Measurements from ENCODE around the gene TNNC1.

Gene TNNC1

DNA sequence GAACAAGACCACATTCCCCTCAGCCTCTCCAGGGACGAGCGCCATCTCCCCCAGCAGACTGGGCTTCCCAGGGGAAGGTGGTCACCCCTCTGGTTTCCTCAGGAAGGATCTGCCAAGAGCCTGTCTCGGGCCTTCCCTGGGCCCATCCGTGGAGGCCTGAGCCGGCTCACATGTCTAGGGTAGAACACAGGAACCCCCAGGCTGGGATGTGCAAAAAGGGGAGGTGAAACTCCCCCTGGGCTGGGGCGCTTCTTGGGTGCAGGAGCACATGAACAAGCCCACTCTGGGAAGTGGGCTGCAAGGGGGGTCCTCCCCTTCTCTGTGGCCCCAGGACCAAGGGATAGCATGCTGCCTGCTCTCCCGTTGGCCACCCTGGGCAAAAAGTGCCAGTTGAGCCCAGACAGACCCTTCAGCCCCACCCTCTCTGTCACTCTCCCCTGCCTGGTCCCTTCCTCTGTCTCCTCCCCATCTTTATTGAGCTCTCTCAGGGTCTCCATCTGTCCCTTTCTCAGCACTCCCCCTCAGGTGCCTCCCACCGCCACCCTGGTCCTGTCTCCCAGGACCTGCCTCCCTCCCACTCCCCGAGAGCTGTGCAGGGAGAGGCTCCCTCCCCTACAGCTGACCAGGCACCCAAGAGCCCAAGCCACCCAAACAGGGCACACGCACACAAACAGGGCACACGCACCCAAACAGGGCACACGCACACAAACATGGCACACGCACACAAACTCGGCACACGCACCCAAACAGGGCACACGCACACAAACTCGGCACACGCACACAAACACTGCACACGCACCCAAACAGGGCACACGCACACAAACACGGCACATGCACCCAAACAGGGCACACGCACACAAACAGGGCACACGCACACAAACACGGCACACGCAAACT lies 9.8 kb downstream of the TNNC1 start:
- DNase-seq (ENCODE audit: low read depth in 2 of 2), result no peak

DNA sequence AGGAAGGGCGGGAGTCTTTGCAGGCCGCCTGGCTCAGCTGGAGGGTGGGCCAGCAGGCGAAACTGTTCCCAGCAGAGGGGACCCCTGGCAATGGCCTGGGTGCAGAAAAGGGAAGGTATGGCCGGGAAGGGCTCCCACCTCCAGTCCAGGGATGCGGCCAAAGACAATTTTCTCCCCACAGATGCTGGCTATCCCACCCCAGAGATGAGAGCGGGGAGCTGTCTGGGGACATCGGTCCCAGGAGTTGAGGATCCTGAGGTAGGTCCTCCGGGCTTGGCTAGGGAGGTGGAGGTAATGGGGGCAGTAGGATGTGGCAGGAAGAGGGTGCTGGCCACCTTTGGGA lies 10.6 kb downstream of the TNNC1 start:
- DNase-seq (ENCODE audit: low read depth in 2 of 2), result no peak

DNA sequence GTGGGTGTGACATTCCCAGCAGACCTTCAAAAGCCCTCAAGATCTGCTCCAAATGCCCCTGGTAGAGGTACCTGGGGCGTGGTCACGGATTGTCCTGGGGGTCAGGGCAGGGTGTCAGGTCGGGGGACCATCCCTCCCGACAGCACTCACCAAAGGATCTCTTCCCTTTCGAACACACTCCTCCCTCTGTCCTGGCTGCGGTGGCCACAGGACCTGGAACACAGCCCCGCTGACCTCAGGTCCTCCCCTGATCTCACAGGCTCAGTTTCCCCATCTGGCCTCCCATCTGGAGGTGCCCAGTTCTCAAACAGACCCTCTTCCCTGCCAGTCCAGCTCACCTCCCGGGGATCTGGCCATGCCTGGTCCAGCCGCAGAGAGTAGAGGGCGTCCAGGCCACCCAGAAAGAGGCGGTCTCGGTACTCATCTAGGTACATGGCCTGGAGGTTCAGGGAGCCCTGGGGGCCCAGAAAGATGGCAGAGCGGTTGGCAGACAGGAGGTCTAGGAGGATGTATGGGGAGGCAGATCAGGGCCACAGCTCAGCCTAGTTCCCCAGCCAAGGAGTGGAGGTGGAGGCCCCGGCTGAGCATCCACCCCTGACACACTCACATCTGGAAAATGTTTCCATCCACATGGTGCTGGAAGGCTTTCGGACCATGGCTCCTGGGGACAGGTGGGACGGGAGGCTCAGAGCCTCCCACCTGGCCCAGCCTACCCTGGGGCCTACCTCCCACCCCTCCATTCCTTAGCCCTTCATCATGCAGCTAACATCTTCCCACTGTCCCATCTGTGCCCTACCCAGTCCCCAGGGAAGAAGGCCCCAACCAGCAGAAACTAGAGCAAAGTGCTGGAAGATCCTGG lies 11.2 kb downstream of the TNNC1 start:
- DNase-seq (ENCODE audit: low read depth in 2 of 2), result no peak

DNA sequence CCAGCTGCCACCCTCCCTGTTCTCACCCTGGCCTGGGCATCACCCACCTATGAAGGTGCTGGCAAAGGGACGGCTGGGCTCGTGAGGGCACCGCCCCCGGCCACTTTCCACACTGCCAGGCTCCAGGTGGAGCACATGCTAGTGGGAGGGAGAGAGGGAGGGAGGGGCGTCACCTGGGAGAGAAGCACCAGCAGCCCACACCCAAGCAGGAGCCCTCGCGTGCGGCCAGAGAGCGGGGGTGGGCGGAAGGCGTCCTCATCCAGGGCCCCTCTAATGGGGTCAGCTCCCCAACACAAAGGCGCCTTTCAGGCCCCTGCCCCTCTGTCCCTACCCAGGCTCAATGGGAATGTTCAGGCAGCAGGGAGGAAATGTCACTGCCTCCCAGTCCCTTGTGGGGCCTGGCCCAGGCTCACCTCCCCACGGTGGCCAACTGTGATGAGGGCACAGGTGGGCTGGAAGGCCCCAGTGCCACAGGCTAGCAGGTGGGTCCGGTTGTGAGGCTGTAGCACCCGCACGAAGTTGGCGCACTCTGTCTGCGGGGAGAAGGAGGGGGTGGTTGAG lies 12.0 kb downstream of the TNNC1 start:
- DNase-seq (ENCODE audit: low read depth in 2 of 2), result no peak

DNA sequence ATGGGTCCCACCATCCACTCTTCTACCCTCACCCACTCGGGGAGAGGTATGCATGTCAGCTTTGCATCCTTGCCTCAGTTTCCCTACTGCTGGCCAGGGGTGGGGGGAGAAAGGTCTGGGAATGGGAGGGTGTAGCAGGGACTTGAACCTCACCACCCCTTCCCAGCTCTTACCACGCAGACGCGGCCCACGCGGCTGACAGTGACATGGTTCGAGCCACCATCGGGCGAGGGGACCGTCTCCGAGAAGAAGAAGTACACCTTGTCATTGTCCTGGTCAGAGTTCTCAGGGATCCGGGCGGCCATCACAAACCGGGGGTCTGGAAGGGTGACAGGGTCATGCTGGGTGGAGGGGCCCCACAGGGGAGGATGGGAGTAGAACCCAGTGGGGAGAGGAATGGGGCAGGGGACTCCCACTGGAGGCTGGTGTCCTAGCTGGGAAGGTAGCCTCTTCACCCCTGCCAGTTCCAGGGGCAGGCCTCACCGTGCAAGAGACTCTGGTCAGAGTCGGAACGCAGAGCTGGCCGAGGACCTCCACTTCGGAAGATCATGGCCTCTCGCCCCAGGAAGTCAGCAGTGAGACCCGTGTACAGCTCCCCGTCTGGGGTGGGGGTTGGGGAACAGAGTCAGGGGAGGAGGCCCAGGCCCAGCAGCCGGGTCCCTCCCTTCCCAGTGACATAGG lies 12.6 kb downstream of the TNNC1 start:
- DNase-seq (ENCODE audit: low read depth in 2 of 2), result no peak

DNA sequence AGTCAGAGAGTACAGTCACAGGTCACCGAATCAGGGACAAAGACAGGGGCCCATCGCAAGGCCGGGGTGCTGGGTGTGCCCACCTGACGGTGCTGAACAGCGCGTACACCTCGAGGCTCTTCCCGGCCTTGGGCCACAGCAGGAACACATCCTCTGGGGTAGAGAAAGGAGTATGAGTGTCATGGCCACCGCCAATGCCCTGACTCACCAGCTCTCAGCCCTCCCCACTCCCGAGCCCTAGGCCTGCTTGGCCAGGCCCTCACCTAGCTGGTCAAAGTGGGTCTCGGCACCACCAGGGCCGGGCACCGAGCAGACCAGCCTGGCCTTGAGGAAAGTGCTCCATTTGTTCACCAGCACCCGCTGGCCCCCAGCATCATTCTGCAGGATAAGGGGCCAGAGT lies 13.2 kb downstream of the TNNC1 start:
- DNase-seq (ENCODE audit: low read depth in 2 of 2), result no peak

DNA sequence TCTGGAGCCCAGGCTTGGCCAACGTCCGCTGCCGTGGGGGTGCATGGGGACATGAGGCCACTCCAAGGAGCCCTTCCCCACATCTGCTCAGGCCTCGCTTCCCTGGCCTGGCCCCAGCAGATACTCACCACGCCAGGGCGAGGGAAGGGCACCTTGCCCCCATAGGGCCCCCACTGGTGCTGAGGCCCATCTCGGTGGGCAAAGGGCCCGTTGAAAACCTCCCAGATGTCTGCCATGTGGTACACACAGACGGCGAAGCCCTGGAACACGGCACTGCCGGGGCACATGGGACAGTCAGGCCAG lies 13.6 kb downstream of the TNNC1 start:
- DNase-seq (ENCODE audit: low read depth in 2 of 2), result no peak

DNA sequence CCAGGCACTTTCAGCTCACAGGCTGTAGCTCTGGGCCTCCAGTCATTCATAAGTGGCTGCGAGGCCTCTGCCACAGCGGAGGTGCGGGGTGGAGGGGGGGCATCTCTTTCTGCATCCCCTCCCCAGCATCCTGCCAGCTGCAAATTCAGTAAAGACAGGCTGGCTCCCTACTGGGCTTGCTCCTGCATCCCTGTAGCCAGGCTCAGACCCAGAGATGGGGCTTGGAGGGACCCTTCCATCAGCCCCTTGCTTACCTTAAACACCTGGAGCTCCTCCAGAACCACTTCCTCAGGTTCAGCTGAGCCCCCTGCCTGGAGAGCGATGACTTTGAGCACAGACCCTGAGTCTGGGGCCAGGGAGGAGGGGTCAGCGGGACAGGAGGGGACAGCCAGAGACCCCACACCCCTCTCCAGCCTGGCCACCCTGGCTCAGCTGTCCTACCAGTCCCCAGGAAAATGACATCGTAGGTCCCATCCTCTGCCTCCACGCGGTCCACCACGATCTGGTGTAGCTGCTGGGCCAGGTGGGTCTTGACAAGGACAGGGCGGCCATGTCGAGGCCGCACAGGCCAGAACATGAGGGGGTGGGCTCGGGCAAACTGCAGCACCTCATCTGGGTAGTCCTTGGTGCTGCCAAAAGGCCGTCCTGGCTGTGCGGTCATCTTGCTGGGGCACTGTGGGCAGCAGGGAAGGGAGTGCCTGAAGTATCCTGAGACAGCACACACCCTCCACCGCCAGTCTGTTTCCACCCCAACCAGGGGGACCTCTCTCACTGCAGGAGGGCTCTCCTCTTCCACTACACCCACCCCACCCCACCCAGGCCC lies 14.2 kb downstream of the TNNC1 start:
- no peak for DNase-seq (ENCODE audit: low read depth in 2 of 2)

DNA sequence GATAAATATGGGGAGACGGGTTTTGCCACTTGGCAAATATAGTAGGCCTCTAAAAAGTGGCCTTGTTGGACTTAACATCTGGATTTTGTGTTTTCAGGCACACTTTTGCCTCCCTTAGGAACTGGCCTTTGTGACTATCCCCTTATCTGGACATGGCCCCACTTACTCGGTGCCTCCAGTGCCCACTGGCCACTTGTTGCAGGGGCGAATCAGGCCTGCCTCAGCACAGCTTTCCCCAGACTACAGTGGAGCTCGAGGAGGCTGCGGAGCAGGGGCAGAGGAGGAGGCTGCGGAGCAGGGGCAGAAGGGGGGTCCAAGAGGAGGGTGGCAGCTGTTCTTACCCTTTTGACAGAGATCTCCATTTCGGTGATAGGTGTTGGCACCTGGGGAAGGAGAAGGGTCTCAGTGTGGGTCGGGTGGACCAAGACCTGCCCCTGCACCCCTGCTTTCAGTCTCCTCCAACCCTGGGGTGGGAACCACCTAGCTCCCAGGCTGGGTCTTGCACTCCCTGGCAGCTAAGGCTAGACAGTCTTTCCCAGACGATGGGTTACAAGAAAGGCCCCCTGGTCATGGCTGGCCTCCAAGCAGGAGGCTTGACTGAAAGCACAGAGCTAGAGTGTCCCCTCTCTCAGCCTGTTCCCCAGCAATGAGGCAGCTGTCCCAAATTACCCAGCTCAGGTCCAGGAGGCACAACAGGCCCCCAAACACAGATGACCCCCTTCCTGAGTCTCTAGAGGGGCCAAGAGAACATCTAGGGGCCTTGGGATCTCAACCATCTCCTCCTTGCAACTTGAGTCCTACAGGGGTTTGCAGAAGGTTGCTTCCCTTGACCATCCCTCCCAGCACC lies 15.0 kb downstream of the TNNC1 start:
- no peak for DNase-seq (ENCODE audit: low read depth in 2 of 2)

DNA sequence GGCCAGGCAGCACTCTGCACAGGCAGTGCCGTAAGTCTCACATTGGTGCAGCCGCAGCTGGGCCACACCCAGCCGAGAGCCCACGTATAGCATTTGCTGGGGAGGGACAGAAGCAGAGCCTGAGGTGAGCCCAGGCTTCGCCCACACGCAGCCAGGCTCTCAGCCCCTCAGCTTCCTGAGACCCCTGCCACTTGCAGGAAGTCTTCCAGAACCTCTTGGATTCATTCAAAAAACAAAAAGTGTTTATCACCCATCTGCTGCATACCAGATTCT lies 15.8 kb downstream of the TNNC1 start:
- no peak for DNase-seq (ENCODE audit: low read depth in 2 of 2)

DNA sequence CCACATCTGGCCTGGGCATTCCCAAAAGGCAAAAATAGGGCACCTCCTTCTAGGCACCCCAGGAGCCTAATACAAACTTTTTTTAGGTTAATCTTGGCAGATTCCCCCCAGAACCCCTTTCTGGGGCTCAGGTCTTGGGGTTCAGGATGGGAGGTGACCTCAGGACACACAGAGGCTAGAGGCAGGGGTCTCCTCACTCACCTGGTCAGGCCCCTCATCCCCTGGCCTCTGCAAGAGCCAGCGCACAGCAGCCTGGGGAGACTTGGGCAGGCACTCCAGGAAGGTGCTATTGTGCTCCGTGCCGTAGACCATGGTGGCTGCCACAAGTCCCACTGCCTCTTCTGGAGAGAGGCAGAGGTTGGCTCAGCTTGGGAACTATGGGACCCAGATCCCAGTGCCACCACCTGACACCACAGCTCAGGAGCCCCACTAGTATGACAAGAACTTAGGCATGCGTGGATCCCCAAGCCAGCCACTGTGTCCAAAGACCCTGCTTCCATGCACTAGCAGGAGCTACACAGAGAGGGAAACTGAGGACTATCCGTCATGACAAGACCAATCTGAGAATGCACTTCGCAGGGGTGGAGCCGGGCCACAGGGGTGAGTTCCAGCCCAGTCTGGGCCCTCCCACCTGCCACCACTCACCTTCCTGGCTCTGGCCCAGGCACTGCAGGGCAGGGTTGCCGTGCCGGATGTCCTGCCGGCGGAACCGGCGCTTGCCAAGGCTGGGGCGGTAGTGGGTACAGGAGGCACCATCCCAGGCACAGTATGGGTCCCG lies 16.3 kb downstream of the TNNC1 start:
- no peak for DNase-seq (ENCODE audit: low read depth in 2 of 2)

DNA sequence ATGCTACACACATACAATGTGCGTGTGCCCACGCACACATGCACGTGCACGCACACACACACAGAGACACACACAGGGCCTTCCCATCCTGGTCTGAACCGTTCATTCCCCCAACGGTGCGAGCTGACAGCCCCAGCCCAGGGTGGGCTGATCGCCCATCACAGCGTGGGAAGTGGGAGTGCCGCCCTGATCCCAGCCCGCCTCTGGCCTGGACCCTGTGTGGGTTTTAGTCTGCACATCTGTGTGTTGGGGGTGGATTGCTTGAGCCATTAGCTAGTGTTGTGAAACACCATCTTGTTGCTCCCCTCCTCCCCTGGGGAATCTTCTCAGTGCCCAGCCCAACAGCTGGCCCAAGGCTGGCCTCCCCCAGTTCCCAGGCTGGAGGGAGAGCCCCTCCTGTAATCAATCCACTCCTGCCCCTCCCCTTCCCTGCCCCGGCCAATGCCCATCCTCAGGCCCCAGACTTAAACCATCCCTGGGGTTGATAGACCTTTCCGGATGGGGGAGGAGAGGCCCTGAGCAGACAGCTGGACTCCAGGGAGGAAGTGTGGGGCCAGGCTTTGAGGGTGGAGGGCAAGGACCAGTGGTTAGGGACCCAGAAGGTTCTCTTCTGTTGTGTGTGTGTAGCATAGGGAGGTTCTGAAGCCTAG lies 17.2 kb downstream of the TNNC1 start:
- no peak for DNase-seq (ENCODE audit: low read depth in 2 of 2)

DNA sequence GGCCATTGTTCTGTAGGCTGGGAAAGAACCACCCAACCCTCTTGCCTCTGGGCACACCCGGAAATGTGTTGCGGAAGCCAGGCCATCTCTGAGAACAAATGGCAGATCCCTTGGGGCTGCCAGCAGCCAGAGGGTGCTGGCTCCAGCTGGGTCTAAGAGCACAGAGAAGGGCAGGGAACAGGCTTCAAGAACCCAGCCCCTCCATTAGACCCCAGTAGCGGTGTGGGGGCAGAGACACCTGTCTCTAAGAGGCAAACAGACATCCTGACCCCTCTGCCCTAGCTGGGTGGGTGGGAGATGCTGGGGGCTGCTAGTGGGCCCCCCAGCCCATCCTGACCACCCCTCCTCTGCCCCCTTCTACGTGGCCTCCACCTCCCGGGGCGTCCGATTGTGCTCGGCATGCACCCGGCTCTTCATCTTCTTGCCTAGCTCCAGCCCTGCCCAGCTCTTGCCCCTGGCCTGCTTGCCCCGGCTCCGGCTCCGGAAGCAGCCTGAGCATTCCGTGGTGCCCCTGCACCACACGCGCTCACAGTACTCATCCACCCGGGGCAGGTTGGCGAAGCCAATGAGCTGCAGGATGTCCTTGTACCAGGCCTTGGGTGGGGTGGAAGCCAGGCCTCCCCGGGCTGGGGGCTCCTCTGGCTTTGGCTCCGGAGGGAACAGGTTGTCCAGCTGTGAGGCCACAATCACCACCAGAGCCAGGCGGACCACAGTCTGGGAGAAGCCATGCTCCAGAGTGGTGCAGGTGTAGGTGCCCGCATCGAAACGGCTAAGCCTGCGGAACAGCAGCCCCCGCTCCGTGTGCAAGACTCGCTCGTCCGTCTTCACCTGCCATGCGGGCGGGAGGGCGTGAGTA lies 18.4 kb downstream of the TNNC1 start:
- no peak for DNase-seq (ENCODE audit: low read depth in 2 of 2)

DNA sequence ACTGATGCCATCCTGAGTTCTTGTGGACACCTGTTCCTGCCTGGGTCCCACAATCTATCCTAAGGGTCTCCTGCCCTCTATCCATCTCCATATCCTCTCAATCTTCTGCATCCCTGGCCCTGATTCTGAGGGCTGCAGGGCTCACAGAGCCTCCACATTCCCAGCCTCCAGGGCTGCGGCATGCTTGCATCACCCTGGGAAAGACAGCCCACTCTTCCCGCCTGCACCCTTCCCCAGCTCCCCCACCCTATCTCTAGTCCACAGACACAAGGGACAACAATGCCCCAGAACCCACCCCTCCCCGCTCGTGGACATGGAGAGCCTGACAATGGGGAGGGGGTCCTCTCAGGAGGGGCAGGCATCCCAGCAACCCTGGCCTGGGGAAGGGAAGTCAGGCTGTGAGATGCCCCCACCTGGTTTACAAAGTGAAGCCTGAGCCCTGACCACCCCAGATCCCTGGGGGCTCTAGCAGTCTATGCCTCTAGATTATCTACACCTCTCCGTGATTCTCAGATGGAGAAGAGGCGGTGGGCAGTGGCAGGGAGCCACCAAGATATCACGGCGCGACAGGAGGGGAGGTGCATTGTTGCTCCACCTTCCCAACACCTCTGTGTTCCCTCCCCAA lies 19.2 kb downstream of the TNNC1 start:
- no peak for DNase-seq (ENCODE audit: low read depth in 2 of 2)

DNA sequence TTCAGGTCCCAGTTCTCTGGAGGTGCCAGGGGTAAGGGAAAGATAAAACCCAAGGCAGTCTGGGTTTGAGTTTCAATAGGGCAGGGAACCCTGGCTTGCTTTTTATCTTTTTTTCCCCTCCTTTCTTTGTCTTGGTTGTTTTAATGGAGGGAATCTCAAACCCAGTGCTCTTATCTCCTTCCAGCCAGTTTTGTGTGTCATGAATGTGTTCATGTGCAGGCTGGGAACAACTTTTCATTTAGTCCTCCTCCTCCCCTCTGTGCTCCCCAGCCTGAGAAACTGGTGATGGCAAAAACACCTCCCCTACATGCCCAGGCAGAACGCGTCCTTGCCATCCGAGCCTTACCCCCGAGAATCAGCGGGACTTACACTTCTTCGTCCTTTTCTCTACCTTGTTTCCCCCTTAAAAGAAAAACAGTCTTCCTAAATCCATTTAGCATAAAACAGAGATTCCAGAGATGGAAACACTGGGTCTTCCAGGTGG lies 19.8 kb downstream of the TNNC1 start:
- no peak for DNase-seq (ENCODE audit: low read depth in 2 of 2)

DNA sequence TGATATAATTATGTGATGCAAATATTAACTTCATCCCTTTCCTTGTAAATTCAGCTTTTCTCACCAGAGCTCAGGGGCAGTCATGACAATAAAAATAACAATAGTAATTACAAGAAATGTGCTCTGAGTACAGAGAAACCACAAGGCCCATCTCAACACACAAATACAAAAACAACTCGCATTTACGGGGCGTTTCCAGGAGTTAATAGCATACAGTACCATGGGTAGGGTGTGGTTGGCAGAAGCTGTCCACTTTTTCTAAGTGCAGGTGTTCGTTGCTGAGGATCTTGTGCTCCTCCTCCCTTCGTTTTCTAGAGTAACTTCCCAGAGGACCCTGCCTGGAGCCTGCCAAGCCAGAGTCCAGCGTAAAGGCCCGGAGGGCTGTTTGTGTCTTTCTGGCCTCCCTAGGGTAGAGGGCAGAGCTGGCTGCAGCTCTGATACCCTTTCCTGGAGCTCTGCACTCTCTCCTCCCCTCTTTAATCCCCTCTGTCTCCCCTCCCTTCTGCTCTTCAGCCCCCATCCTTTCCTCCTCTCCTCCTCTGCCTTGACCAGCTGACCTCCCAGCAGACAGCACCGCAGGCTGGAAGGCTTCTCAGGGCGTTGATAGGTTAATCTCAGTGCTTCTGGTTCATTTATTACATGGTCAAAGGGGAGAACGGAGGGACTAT lies 20.4 kb downstream of the TNNC1 start:
- DNase-seq (ENCODE audit: low read depth in 2 of 2), result no peak

DNA sequence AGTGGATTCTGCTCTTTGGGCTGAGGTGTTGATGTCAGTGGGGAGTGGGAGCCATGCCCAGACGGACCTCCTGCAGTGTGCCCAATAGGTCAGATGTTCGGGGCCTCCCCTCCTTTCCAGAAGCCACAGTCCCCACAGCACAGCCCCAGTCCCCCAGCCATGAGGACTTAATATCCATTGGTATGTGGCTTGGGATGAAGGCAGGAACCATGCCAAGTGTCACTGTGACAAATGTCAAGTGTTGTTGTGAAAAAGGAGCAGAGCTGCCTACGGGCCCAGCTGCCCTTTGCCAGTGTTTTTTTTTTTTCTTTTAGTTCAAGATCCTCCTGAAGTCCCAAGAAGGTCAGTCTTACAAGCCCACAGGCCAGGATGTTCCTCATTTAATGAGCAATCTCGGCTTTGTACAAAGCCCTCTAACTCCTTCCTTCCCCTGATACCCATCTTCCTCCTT lies 21.1 kb downstream of the TNNC1 start:
- no peak for DNase-seq (ENCODE audit: low read depth in 2 of 2)

Measured in stimulated activated CD8-positive, alpha-beta memory T cell treated with anti-CD3 and anti-CD28 coated beads, Interleukin-2, amount 100 ng/mL, for 48 hours (primary cell).